Measurements from ENCODE around the gene NXF1.
"Not testable (repeated sequence)": the region's sequence is repeated elsewhere in the genome, so short reads cannot be mapped to it uniquely, and the experiment has no call there.

The NXF1 gene

GRCh38 chr11:62787005-62787759 lies 18.1 kb downstream of the NXF1 start, which contains the start of gene TMEM179B:
TMEM179B (plus strand) TSS chr11:62787402; CDS start chr11:62787432, 30 bp downstream.
- peak; percentile 97 for DNase-seq

GRCh38 chr11:62786318-62787004 lies 18.8 kb downstream of the NXF1 start:
- peak; percentile 79 for DNase-seq

GRCh38 chr11:62782753-62783152 lies 22.5 kb downstream of the NXF1 start:
- no peak for DNase-seq

GRCh38 chr11:62778441-62778840 lies 26.8 kb downstream of the NXF1 start:
- no peak for DNase-seq

- no peak for DNase-seq
Measured at GRCh38 chr11:62777389-62777788, 27.9 kb downstream of the NXF1 start.

- no peak for DNase-seq
Measured at GRCh38 chr11:62775646-62776045, 29.6 kb downstream of the NXF1 start.

GRCh38 chr11:62774407-62774806 lies 30.8 kb downstream of the NXF1 start:
- DNase-seq, result no peak

GRCh38 chr11:62771144-62772021 lies 33.9 kb downstream of the NXF1 start, which contains the start of gene TAF6L:
TAF6L (plus strand) TSS chr11:62771396; CDS start chr11:62775784, 4,388 bp downstream.
- DNase-seq, result peak; percentile 86

- DNase-seq, result no peak
Measured at GRCh38 chr11:62770778-62771143, 34.5 kb downstream of the NXF1 start.

GRCh38 chr11:62760867-62761227 lies 44.4 kb downstream of the NXF1 start:
- DNase-seq, result not testable (repeated sequence)

- no peak for DNase-seq
Measured at GRCh38 chr11:62757846-62758788, 47.1 kb downstream of the NXF1 start.

- no peak for DNase-seq
Measured at GRCh38 chr11:62755086-62755615, 50.1 kb downstream of the NXF1 start.

- DNase-seq, result peak; percentile 98
Measured at GRCh38 chr11:62753736-62754603, 51.3 kb downstream of the NXF1 start, which contains the start of gene ZBTB3. ZBTB3 (minus strand) TSS chr11:62754160; CDS start chr11:62753664, 496 bp downstream.

- no peak for DNase-seq
Measured at GRCh38 chr11:62752994-62753735, 52.1 kb downstream of the NXF1 start.

GRCh38 chr11:62752177-62752785 lies 53.0 kb downstream of the NXF1 start:
- DNase-seq, result no peak

GRCh38 chr11:62749931-62750330 lies 55.3 kb downstream of the NXF1 start:
- not testable (repeated sequence) for DNase-seq

- no peak for DNase-seq
Measured at GRCh38 chr11:62747475-62748160, 57.6 kb downstream of the NXF1 start.

Data from T-helper 9 cell (primary cell).